ENCODE data around the gene NUBP2.

The NUBP2 gene

GRCh38 chr16:1776672-1776955 is 6.1 kb upstream of the NUBP2 start (continued):
- TF ChIP-seq ZNF274 (IDR thresholded peaks at IDR 0.05; ENCODE audit: low read length) (no peak), ZNF274 (tag by site-specific recombination; IDR thresholded peaks at IDR 0.05; ENCODE audit: borderline replicate concordance) (no peak)

DNA sequence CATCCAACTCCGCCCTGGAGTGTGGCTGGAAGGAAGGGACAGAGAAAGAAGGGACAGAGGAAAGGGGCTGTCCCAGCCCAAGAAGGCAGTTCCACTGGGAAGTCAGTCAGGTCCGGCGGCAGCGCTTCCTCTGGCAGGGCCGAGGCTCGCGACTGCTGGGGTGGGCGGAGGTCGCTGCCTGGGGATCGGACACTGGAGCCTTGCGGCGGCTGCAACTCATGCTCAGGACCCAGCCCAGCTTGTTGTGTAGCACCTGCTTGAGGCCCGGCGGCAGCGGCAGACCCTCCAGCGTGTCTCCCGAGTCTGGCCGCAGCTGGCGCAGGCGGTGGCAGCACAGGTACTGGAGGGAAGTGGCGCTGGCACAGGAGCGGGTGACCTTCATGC is 5.8 kb upstream of the NUBP2 start:
- no peak overlapping the region for H3K4me3 ChIP-seq (ENCODE audit: low read depth, low read length)
- H3K36me3 ChIP-seq (ENCODE audit: control insufficient read depth in 2 of 2, insufficient read depth in 1 of 2, low read length in 2 of 2) = peaks cover 4 to 74% of the 10 kb centered on the region in 2 experiments; a peak in 2 of 3 replicates
- H3K4me1 ChIP-seq (ENCODE audit: control insufficient read depth, insufficient read depth, low read length) = peaks cover 9% of the 10 kb centered on the region
- no peaks in the 10 kb centered on the region for H3K9me3 ChIP-seq (ENCODE audit: control insufficient read depth, insufficient read depth, low read depth, low read length)
- TF ChIP-seq, protein P1, sequence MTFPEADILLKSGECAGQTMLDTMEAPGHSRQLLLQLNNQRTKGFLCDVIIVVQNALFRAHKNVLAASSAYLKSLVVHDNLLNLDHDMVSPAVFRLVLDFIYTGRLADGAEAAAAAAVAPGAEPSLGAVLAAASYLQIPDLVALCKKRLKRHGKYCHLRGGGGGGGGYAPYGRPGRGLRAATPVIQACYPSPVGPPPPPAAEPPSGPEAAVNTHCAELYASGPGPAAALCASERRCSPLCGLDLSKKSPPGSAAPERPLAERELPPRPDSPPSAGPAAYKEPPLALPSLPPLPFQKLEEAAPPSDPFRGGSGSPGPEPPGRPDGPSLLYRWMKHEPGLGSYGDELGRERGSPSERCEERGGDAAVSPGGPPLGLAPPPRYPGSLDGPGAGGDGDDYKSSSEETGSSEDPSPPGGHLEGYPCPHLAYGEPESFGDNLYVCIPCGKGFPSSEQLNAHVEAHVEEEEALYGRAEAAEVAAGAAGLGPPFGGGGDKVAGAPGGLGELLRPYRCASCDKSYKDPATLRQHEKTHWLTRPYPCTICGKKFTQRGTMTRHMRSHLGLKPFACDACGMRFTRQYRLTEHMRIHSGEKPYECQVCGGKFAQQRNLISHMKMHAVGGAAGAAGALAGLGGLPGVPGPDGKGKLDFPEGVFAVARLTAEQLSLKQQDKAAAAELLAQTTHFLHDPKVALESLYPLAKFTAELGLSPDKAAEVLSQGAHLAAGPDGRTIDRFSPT (tag by site-specific recombination; IDR thresholded peaks at IDR 0.05) = 0 out of 2 replicates have a peak, but pooled peaks have one; percentile 31
- TF ChIP-seq ZSCAN4 (tag by site-specific recombination; IDR thresholded peaks at IDR 0.05) (no peak), ZNF621 (tag by site-specific recombination; IDR thresholded peaks at IDR 0.05) (no peak), SP2 (tag by site-specific recombination; IDR thresholded peaks at IDR 0.05) (no peak), ZNF501 (tag by site-specific recombination; IDR thresholded peaks at IDR 0.05) (no peak)
- TF ChIP-seq, protein P2, sequence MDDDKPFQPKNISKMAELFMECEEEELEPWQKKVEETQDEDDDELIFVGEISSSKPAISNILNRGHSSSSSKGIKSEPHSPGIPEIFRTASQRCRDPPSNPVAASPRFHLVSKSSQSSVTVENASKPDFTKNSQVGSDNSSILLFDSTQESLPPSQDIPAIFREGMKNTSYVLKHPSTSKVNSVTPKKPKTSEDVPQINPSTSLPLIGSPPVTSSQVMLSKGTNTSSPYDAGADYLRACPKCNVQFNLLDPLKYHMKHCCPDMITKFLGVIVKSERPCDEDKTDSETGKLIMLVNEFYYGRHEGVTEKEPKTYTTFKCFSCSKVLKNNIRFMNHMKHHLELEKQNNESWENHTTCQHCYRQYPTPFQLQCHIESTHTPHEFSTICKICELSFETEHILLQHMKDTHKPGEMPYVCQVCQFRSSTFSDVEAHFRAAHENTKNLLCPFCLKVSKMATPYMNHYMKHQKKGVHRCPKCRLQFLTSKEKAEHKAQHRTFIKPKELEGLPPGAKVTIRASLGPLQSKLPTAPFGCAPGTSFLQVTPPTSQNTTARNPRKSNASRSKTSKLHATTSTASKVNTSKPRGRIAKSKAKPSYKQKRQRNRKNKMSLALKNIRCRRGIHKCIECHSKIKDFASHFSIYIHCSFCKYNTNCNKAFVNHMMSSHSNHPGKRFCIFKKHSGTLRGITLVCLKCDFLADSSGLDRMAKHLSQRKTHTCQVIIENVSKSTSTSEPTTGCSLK (tag by site-specific recombination; IDR thresholded peaks at IDR 0.05) = no peak
- H3K27ac ChIP-seq (ENCODE audit: extremely low read depth, low read depth, low read length) = no peak overlapping the region
- ChIA-PET CTCF (no interaction called here), POLR2A (interaction anchor here (1.0 kb wide), 1 partner anchor 14 kb away, joined by 3 read pairs; no protein-coding TSS in a partner anchor)

DNA sequence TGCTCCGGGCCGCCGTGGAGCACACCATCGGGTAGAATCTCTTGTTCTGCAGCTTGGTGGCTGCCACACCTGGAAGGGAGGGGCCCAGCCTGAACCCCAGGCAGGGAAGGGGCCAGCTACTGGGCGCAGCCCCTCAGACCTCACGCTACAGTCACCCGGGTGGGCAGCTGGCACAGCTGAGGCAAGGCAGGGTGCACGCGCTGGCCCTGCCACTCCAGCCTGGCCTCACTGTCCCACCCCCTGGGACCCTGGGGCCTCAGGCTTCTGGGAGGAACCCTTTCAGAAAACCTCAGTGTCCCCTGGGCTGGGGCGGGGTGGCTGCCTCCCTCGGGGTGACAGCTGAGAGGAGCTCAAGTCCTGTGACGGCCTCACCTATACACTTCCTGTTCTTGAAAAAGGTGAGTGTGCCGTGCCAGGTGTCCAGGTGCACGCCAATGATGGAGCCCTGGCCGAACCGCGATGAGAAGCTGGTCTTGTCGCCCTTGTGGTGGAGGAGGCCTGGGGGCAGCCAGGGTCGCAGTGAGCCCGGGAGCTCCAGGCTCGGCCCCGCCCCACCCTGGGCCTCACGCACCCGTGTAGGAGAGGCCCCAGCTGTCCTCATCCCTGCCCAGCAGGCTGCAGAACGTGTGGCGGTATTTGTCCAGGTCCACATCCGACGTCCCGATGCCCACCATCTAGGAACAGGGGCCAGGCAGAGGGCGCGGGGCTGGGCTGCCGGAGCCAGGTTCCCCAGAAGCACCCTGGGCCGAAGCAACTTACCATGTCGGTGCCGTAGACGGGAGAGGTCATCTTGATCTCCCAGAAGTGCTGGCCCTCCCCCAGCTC is 5.2 kb upstream of the NUBP2 start:
- H3K4me1 ChIP-seq (ENCODE audit: control insufficient read depth, insufficient read depth, low read length) = peaks cover 9% of the 10 kb centered on the region
- peak overlapping the region; percentile 22; the same call in 1 of the 2 replicates for H3K27ac ChIP-seq (ENCODE audit: extremely low read depth, low read depth, low read length)
- no peaks in the 10 kb centered on the region for H3K9me3 ChIP-seq (ENCODE audit: control insufficient read depth, insufficient read depth, low read depth, low read length)
- ChIA-PET POLR2A (interaction anchor here (0.6 to 1.0 kb wide), 3 partner anchors 11 to 187 kb away, joined by 3 read pairs; partner anchors contain the start of gene RPS2), CTCF (no interaction called here)
- H3K36me3 ChIP-seq (ENCODE audit: control insufficient read depth in 2 of 2, insufficient read depth in 1 of 2, low read length in 2 of 2) = peaks cover 4 to 68% of the 10 kb centered on the region in 2 experiments; a peak in 2 of 3 replicates
- no peak overlapping the region for H3K4me3 ChIP-seq (ENCODE audit: low read depth, low read length)
- no peak for TF ChIP-seq ZBTB10 (tag by site-specific recombination; IDR thresholded peaks at IDR 0.05)
- TF ChIP-seq ZNF2 (tag by site-specific recombination; IDR thresholded peaks at IDR 0.05) = no peak
- TF ChIP-seq, protein P3, sequence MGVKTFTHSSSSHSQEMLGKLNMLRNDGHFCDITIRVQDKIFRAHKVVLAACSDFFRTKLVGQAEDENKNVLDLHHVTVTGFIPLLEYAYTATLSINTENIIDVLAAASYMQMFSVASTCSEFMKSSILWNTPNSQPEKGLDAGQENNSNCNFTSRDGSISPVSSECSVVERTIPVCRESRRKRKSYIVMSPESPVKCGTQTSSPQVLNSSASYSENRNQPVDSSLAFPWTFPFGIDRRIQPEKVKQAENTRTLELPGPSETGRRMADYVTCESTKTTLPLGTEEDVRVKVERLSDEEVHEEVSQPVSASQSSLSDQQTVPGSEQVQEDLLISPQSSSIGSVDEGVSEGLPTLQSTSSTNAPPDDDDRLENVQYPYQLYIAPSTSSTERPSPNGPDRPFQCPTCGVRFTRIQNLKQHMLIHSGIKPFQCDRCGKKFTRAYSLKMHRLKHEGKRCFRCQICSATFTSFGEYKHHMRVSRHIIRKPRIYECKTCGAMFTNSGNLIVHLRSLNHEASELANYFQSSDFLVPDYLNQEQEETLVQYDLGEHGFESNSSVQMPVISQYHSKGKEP (tag by site-specific recombination; IDR thresholded peaks at IDR 0.05) = no peak
- no peak for TF ChIP-seq ZNF529 (tag by site-specific recombination; IDR thresholded peaks at IDR 0.05; ENCODE audit: insufficient replicate concordance)
- TF ChIP-seq ZNF37A (tag by site-specific recombination; IDR thresholded peaks at IDR 0.05) = no peak
- TF ChIP-seq ZNF121 (tag by site-specific recombination; IDR thresholded peaks at IDR 0.05) = no peak
- TF ChIP-seq, protein P4, sequence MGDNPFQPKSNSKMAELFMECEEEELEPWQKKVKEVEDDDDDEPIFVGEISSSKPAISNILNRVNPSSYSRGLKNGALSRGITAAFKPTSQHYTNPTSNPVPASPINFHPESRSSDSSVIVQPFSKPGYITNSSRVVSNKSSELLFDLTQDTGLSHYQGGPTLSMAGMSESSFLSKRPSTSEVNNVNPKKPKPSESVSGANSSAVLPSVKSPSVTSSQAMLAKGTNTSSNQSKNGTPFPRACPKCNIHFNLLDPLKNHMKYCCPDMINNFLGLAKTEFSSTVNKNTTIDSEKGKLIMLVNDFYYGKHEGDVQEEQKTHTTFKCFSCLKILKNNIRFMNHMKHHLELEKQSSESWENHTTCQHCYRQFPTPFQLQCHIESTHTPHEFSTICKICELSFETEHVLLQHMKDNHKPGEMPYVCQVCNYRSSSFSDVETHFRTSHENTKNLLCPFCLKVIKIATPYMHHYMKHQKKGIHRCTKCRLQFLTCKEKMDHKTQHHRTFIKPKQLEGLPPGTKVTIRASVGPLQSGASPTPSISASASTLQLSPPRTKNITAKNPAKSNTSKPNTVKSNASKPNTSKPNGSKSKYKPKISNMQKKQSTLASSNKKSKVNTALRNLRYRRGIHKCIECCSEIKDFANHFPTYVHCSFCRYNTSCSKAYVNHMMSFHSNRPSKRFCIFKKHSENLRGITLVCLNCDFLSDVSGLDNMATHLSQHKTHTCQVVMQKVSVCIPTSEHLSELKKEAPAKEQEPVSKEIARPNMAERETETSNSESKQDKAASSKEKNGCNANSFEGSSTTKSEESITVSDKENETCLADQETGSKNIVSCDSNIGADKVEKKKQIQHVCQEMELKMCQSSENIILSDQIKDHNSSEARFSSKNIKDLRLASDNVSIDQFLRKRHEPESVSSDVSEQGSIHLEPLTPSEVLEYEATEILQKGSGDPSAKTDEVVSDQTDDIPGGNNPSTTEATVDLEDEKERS (tag by site-specific recombination; IDR thresholded peaks at IDR 0.05) = no peak
- TF ChIP-seq ZNF341 (tag by site-specific recombination; IDR thresholded peaks at IDR 0.05; ENCODE audit: low read depth) = no peak

All from HEK293 (cell line).